GM18867 (cell line): ENCODE results near the gene UBE2J2.

Experiments
- ATAC-seq: cut with Tn5 transposase; IDR thresholded peaks from one replicate; pipeline ENCODE4 v1.9.1; 2021; ENCODE audit warnings: mild to moderate bottlenecking, moderate library complexity; ENCODE audit not compliant: unreplicated experiment

Gene UBE2J2

DNA sequence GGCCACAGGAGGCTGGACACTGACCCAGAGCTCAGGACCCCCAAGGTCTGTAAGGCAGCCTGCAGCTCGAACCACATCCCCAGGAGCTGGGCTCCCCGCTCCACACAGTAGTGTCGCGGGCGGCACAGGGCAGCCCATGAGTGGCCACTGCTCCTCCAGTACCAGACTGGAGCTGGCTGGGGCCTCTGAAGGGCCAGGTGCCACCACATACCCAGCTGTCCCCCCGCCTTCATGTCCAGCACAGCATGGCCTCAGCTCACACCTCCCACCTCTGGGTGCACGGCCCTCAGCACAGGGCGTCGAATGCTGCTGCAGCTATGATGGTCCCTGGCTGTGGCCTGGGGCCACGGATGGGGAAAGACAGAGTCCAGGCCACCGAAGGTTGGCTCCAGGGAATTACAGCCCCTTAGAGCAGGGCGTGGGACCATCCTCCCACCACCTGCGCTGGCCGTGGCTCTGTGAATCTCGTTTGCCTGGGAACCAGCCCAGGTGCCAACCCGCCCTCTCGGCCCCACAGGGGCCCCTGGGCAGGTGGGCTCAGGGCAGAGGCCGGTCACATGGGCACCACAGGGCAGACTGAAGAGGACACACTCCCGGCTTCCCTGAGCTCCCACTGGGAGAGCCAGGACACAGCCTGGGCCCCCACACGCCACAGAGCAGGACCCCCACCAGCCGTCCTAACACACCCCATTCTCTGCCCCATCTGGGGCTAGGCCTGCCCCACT lies 57.6 kb downstream of the UBE2J2 start:
- no peak for ATAC-seq

- no peak for ATAC-seq
Observed at GRCh38 chr1:1215080-1215676, 58.5 kb downstream of the UBE2J2 start.

- no peak for ATAC-seq
Observed at GRCh38 chr1:1213345-1214265, 60.0 kb downstream of the UBE2J2 start, which contains the start of gene TNFRSF4. TSS of gene TNFRSF4 (minus strand) at chr1:1214153. CDS start at chr1:1214127, 26 bp downstream.

DNA sequence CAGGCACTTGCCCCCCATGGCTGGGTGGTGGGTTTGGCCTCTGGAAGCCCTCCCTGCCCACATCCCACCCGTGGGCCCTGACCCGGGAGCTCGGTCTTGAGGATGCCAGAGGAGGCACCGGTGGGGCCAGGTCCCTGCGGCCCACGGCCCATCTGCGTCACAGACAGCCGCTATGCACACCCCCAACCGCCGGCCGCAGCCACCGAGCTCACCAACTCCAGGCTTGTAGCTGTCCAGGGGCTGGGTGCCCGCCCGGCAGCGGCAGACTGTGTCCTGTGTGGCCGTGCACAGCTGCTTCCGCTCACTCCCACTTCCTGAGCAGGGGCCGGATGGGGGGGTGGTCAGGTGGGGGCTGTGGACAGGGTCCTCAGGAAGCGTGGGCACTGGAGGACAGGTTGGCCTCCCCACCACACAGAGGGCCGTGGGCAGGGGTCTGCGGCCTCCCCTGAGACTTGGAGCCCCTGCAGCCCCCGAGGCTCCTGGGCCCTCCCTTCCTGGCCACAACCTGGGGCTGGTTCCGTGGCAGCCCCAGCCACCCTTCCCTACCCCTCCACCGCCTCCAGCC lies 60.8 kb downstream of the UBE2J2 start:
- ATAC-seq, result no peak

GRCh38 chr1:1211541-1212441 lies 61.9 kb downstream of the UBE2J2 start:
- no peak for ATAC-seq

DNA sequence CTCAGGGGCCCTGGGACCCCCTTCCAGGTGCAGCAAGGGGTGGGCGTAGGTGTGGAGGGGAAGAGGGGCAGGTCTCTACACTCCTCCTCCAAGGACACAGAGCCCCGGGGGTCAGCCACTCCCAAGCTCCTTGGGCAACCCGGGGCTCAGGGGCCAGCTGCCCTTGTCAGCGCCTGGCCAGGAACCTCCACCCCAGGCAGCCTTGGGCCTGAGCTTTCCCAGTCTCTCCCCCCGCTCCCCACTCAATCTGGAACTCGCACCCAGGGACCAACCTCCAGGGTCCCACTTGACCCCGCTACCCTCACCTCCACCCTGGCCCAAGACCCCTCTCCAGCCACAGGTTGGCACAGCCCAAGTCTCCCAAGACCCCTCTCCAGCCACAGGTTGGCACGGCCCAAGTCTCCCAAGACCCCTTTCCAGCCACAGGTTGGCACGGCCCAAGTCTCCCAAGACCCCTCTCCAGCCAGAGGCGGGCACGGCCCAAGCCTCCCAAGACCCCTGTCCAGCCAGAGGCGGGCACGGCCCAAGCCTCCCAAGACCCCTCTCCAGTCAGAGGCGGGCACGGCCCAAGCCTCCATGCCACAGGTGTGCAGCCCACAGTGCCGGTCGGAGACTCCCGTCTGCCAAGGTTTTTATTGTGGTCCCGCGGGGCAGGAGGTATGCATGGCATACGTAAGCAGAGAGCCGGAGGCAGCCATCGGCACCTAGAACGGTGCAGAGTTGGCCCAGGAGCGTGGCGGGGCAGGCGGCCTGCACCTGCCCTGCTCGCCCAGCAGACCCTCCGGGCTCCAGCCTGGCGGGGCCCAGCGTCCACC lies 62.7 kb downstream of the UBE2J2 start:
- ATAC-seq, result no peak

DNA sequence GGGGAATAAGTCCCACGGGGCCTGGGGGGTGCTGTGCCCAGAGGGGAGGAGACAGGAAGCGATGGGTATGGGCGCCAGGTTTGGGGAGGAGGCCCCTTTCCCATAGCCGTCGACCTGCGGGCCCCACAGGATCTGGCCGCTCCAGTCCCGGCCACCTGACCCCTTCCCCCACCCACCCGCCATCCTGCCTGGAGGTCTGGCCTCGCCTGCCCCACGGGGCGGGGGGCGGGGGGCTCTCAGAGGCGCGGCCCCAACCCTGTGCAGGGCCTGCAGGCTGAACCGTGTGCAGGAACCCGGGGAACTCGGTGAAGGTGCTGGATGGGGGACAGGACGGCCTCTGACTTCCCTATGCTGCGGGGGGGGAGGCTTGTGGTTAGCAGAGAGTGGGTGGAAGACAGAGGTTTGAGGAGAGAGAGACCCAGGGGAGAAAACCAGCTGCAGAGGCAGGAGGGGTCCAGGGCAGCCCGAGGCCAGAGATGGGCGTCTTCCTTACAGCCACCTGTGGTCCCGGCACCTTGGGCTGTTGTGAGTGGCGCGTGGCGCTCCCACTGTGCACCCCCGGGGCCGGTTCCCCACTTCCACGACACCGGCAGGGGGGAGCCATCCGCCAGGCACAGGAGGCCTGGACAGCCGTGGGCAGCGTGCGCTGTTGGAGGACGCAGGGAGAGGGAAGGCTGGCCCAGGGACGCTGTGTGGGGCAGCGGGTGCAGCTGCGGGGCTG lies 64.8 kb downstream of the UBE2J2 start:
- no peak for ATAC-seq

DNA sequence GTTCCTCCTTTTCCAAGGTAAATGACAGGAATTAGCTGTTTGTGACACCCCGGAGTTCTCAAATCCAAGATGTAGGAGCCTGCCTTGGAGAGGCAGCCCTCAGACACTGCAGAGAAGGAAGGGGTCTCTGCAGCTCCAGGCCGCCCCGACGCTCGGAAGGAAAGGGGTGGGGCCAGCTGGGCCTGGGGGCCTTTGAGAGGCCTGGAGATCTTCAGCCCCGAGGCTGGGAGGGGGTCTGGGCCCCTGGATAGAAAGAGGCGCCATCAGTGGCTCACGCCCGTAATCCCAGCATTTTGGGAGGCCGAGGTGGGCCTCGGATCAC lies 66.1 kb downstream of the UBE2J2 start:
- ATAC-seq, result no peak

DNA sequence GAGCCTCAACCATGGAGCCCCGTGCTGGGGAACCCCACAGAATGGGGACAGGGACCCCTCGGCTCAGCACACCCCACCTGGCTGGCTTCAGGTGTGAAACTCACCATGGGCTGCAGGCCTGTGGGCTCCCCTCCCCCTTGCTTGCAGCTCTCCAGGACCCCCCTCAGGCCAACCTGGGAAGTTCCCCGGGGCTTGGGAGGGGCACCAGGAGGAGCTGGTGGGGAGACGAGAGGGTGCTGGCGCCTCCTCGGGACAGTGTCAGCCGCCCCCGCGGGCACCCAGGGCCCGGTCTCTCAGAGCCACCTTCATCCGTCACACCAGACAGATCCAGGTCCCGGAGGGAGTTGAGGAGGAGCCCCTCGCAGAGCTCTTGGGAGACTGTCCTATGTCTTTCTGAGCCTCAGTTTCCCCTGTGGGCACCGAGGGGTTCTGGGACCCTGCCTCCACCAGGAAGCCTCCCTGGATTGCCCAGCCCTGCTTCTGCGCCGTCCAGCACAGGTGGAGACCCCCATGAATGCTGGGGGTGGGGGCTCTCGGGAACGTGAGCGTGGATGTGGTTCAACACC lies 66.6 kb downstream of the UBE2J2 start:
- no peak for ATAC-seq

GRCh38 chr1:1206376-1206965 lies 67.2 kb downstream of the UBE2J2 start, which contains the start of gene TNFRSF18:
TSS of gene TNFRSF18 (minus strand) at chr1:1206592. CDS start at chr1:1206571, 21 bp downstream.
- no peak for ATAC-seq

- no peak for ATAC-seq
Observed at GRCh38 chr1:1205769-1206375, 67.8 kb downstream of the UBE2J2 start.

- no peak for ATAC-seq
Observed at GRCh38 chr1:1204998-1205768, 68.5 kb downstream of the UBE2J2 start.

GRCh38 chr1:1204425-1204920 lies 69.2 kb downstream of the UBE2J2 start:
- no peak for ATAC-seq
